Activated CD4-positive, alpha-beta T cell treated with anti-CD3 and anti-CD28 coated beads, Interleukin-2, amount 10 ng/mL, durations not matched to agents 7 days and 5 days (primary cell): ENCODE measurements around the gene TBC1D23. TPM values are rescaled to one million over a fixed set of nuclear protein-coding genes. Genes with fewer than 3 reads are reported as not detected.

Source experiments
- CTCF ChIA-PET: fragments of 350-600 bp; sonication (Branson Sonifier 250); formaldehyde crosslinking; loops from one replicate; lab custom pipeline; 2021; ENCODE audit warnings: antibody characterized with exemption; lab: Charles Lee
- POLR2A ChIA-PET: fragments of 350-600 bp; sonication (Branson Sonifier 250); formaldehyde crosslinking; loops from one replicate; lab custom pipeline; 2021; ENCODE audit warnings: antibody characterized with exemption; lab: Charles Lee
- DNase-seq: peaks from one replicate; pipeline ENCODE4 v3.0.0-alpha.2; 2020
- H3K27ac Mint-ChIP-seq: one replicate; pipeline ENCODE4 v1.8.0; 2021; ENCODE audit warnings: mild to moderate bottlenecking, moderate library complexity, mixed read lengths
- H3K27me3 Mint-ChIP-seq: one replicate; pipeline ENCODE4 v1.8.0; 2021; ENCODE audit warnings: mixed read lengths
- H3K36me3 Mint-ChIP-seq: one replicate; pipeline ENCODE4 v1.8.0; 2021; ENCODE audit warnings: low read depth, mixed read lengths
- H3K4me1 Mint-ChIP-seq: one replicate; pipeline ENCODE4 v1.8.0; 2021; ENCODE audit warnings: mixed read lengths
- H3K4me3 Mint-ChIP-seq: one replicate; pipeline ENCODE4 v1.8.0; 2021; ENCODE audit warnings: mild to moderate bottlenecking, moderate library complexity, mixed read lengths
- H3K9me3 Mint-ChIP-seq: one replicate; pipeline ENCODE4 v1.8.0; 2021; ENCODE audit warnings: mixed read lengths
- total RNA-seq, 2 experiments: library from RNA; stranded (reverse); gene quantifications; one replicate each; pipeline ENCODE4 v1.2.3, GENCODE V29; 2021

TBC1D23 gene
- total RNA-seq, 2 experiments from 2014 or later: 28.2 to 28.6 TPM

DNA sequence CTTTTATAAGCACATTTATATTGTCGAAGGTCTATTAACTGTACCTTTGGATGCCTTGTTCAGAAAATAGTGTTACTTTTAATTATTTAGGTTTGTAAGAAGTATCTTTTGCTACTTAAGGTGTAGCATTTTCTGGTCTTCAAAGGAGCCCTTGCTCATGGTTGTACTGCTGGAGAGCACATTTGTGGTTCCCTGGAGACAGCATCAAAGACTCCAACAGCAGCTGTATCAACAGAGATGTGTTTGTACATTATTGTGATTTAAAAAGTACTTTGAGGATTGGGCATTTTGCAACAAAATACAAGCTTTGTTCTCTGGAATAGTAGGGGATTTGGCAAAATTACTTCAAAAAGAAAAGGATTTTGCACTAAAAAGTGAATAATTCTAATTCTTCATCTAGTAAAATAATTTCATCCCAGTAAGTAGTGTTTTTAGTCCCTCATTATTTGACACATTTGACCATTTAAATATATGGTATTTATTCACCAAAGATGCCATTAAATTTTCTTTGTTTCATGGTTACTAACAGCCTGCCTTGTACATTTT is 16.5 kb downstream of the TBC1D23 start:
- Mint-ChIP-seq H3K36me3 (peaks cover 3% of the 10 kb centered on the region), H3K27me3 (no peaks in the 10 kb centered on the region), H3K4me3 (no peak overlapping the region), H3K27ac (no peak overlapping the region), H3K4me1 (no peaks in the 10 kb centered on the region), H3K9me3 (no peaks in the 10 kb centered on the region)
- POLR2A ChIA-PET: no interaction called here
- CTCF ChIA-PET: no interaction called here
- DNase-seq: no peak

DNA sequence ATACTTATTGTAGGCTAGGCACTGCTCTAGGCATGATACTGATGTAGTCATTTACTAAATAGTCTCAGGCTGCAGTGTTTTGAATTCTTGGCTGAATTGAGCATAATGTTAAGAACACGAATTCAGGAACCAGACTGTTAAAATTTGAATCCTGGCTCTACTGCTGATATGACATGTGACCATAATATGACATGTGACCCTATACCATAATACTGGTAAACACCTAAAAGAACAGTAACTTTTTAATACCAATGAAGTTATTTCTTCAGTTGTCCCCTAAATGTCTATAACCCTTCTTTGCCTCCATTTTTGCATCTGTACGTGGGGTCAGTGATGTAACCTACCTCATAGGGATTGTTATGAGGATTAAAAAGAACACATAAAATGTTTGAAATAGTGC is 18.1 kb downstream of the TBC1D23 start:
- Mint-ChIP-seq H3K27me3 (no peaks in the 10 kb centered on the region), H3K9me3 (no peaks in the 10 kb centered on the region), H3K27ac (no peak overlapping the region), H3K36me3 (peaks cover 8% of the 10 kb centered on the region), H3K4me1 (no peaks in the 10 kb centered on the region), H3K4me3 (no peak overlapping the region)
- no peak for DNase-seq
- POLR2A ChIA-PET: no interaction called here
- CTCF ChIA-PET: interaction anchor here (0.6 kb wide), 1 partner anchor 1283 kb away, joined by 3 read pairs; no protein-coding TSS in a partner anchor

DNA sequence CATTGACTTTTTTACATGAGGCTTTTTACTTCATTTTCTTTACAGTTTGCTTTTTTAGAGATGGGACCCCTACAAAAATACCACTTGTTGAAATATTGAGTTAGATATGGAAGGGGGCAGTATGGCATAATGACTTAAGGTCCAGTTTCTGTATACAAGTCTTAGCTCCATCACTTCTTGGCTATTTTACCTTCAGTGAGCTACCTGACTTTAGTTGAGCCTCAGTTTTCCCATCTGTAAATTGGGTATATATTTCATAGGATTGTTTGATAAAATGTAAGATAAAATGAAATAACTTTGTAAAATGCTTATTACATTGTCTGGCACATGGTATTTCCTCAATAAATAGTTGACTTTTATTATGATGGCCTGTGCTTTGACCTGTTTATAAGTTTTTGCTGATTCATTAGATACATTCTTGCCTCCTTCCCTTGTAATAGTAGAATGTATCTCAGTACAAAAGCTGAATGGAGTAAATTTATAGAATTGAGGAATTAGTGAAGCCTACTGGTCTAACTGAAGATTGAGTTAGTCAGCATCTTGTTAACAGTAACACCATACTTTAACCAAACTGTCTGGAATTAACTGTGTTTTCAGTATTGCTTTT is 27.6 kb downstream of the TBC1D23 start:
- peaks cover 4% of the 10 kb centered on the region for H3K4me1 Mint-ChIP-seq

DNA sequence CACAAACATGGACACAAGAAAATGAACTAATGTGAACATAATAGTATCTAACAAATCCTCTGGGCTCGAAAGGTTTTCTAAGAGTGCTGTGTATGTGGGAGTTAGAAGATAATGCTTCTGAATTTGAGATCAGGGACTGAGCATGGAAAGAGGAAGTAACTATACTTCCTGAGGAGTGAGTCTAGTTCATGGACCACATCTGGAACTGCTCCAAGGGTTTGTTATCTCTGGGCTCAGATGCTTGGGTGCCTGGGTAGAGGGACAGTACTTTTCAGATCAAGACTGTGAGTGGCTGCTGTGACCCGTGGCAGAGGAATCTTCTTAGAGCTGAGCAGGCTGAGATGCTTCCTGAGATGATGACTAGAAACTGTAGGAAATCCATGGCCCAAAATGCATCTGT is 28.5 kb downstream of the TBC1D23 start:
- H3K27ac Mint-ChIP-seq: peak overlapping the region; percentile 51
- no peak for DNase-seq
- H3K4me1 Mint-ChIP-seq: peaks cover 4% of the 10 kb centered on the region
- no peak overlapping the region for H3K4me3 Mint-ChIP-seq
- H3K36me3 Mint-ChIP-seq: peaks cover 20% of the 10 kb centered on the region
- no peaks in the 10 kb centered on the region for H3K9me3 Mint-ChIP-seq
- ChIA-PET CTCF (no interaction called here), POLR2A (no interaction called here)
- H3K27me3 Mint-ChIP-seq: no peaks in the 10 kb centered on the region

More for the DNA sequence above, 27.6 kb downstream of the TBC1D23 start:
- POLR2A ChIA-PET: no interaction called here
- no peaks in the 10 kb centered on the region for H3K27me3 Mint-ChIP-seq
- H3K27ac Mint-ChIP-seq: no peak overlapping the region
- H3K9me3 Mint-ChIP-seq: no peaks in the 10 kb centered on the region
- H3K4me3 Mint-ChIP-seq: no peak overlapping the region
- H3K36me3 Mint-ChIP-seq: peaks cover 23% of the 10 kb centered on the region
- CTCF ChIA-PET: no interaction called here
- no peak for DNase-seq

GRCh38 chr3:100295089-100295488 is 34.3 kb downstream of the TBC1D23 start:
- no peak overlapping the region for H3K27ac Mint-ChIP-seq
- no peaks in the 10 kb centered on the region for H3K9me3 Mint-ChIP-seq
- H3K4me3 Mint-ChIP-seq: no peak overlapping the region
- POLR2A ChIA-PET: no interaction called here
- H3K4me1 Mint-ChIP-seq: peaks cover 4% of the 10 kb centered on the region
- H3K36me3 Mint-ChIP-seq: peaks cover 23% of the 10 kb centered on the region
- no peaks in the 10 kb centered on the region for H3K27me3 Mint-ChIP-seq
- CTCF ChIA-PET: no interaction called here
- DNase-seq: no peak

DNA sequence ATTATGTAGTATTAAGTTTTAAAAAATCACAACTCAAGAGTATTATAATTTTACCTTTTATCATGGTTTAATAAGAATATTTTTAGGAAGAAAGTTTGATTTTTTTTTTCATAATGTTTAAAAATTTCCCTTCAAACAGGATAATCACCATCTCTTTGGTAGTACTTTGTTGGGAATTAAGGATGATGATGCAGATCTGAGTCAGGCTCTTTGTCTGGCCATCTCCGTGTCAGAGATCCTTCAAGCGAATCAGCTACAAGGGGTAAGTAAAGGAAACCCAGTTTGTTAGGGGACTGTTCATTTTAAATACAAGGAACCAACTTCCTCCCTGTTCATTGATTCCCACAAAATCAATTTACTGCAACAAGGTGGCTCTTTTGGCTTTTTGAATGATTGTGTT is 37.0 kb downstream of the TBC1D23 start:
- H3K4me1 Mint-ChIP-seq: no peaks in the 10 kb centered on the region
- H3K4me3 Mint-ChIP-seq: no peak overlapping the region
- POLR2A ChIA-PET: no interaction called here
- H3K27ac Mint-ChIP-seq: no peak overlapping the region
- no peak for DNase-seq
- peaks cover 27% of the 10 kb centered on the region for H3K36me3 Mint-ChIP-seq
- CTCF ChIA-PET: interaction anchor here (0.6 kb wide), 1 partner anchor 1121 kb away, joined by 5 read pairs; no protein-coding TSS in a partner anchor
- H3K9me3 Mint-ChIP-seq: no peaks in the 10 kb centered on the region
- H3K27me3 Mint-ChIP-seq: no peaks in the 10 kb centered on the region

DNA sequence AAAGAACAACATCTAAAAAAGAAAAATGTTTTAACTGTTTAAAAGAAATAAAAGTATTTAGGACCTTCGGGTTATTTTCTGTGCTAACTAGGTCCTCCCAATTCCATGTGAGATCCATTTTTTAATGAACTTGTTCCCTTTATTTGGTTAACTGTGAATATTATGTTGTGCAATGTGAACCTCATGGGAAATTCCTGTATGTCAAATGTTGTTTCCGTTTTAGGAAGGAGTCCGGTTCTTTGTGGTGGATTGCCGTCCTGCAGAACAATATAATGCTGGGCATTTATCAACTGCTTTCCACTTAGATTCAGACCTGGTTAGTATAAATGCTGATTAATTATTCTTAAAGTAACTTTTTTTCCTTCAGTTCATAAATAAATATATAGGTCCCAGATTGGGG is 38.2 kb downstream of the TBC1D23 start:
- H3K4me1 Mint-ChIP-seq: no peaks in the 10 kb centered on the region
- ChIA-PET POLR2A (no interaction called here), CTCF (no interaction called here)
- no peaks in the 10 kb centered on the region for H3K27me3 Mint-ChIP-seq
- no peaks in the 10 kb centered on the region for H3K9me3 Mint-ChIP-seq
- no peak for DNase-seq
- H3K36me3 Mint-ChIP-seq: peaks cover 28% of the 10 kb centered on the region
- H3K4me3 Mint-ChIP-seq: no peak overlapping the region
- no peak overlapping the region for H3K27ac Mint-ChIP-seq

DNA sequence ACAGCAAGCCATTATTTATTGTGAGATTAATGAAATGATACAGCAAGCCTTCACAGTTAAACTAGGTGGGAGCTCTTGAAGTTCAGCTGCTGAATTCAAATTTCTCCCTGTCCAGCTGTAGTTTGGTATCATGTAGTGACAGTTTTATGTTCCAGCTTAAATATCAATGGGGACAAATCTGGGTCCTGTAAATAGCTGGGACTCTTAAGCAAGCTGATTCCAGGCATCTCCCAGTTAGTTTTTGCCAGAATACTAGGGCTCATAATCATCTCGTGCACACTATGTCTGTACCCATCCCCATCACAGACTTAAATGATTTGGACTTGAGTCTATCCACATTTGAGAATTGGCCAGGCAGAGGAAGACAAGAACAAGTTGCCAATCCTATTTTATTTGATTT is 45.9 kb downstream of the TBC1D23 start:
- Mint-ChIP-seq H3K4me3 (no peak overlapping the region), H3K27me3 (no peaks in the 10 kb centered on the region), H3K9me3 (no peaks in the 10 kb centered on the region), H3K36me3 (peaks cover 20% of the 10 kb centered on the region), H3K4me1 (peaks cover 2% of the 10 kb centered on the region), H3K27ac (no peak overlapping the region)
- ChIA-PET POLR2A (interaction anchor here (0.5 kb wide), 1 partner anchor 300 kb away, joined by 3 read pairs; no protein-coding TSS in a partner anchor), CTCF (no interaction called here)
- no peak for DNase-seq

DNA sequence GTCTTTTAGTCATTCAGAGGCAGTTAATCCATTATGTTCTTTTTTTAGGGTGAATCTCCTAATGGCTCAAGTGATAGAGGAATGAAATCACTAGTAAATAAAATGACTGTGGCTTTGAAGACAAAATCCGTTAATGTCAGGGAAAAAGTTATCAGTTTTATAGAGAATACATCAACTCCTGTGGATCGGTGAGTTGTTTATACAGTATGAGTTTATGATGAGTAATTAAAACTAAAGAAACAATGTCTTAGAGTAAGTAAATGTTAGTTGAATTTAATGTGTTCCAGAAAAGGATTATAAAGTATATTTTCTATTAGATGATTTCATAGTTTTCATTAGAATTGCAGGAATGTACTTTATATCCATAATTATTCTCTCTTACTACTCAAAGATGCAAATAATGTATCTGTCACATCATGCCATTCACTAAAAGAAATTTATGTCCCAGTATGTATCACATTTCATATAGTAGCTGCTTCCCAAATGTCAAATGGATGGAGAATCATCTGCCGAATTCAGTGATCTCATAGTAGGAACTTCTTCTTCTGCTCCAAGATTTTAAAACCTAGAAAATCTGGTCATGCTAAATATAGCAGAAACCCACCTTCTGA is 49.7 kb downstream of the TBC1D23 start:
- Mint-ChIP-seq H3K27me3 (no peaks in the 10 kb centered on the region), H3K4me1 (peaks cover 2% of the 10 kb centered on the region), H3K27ac (no peak overlapping the region), H3K4me3 (no peak overlapping the region), H3K9me3 (no peaks in the 10 kb centered on the region), H3K36me3 (peaks cover 17% of the 10 kb centered on the region)
- CTCF ChIA-PET: no interaction called here
- no peak for DNase-seq
- POLR2A ChIA-PET: no interaction called here

DNA sequence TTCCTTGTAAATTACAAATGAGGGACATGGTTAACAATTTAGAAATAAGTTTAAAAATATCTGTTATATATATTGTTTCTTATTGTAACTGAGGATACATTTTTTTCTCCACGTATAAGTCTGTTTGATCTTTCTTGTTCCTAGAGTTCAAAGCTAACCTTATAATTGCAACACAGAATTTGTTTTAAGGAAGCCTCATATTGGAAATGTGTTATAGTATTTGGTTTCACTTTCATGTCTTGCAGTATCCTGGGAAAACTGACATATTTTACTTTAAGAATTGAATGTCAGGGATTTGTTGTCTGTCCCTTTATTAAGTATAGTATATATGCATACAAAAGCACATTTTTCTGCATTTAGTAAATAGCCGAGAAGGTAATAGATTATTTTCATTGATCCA is 50.2 kb downstream of the TBC1D23 start:
- Mint-ChIP-seq H3K4me1 (peaks cover 2% of the 10 kb centered on the region), H3K27ac (no peak overlapping the region), H3K4me3 (no peak overlapping the region), H3K9me3 (no peaks in the 10 kb centered on the region), H3K36me3 (peaks cover 17% of the 10 kb centered on the region), H3K27me3 (no peaks in the 10 kb centered on the region)
- ChIA-PET CTCF (no interaction called here), POLR2A (no interaction called here)
- no peak for DNase-seq

- Mint-ChIP-seq H3K4me3 (no peak overlapping the region), H3K27me3 (no peaks in the 10 kb centered on the region), H3K27ac (peak overlapping the region; percentile 58), H3K9me3 (no peaks in the 10 kb centered on the region), H3K4me1 (peaks cover 17% of the 10 kb centered on the region), H3K36me3 (peaks cover 13% of the 10 kb centered on the region)
- DNase-seq: peak; percentile 65
- ChIA-PET CTCF (interaction anchor here (0.6 to 1.1 kb wide), 3 partner anchors 56 to 494 kb away, joined by 3 read pairs; partner anchors contain the start of gene TBC1D23), POLR2A (interaction anchor here (0.6 kb wide), 1 partner anchor 486 kb away, joined by 4 read pairs; no protein-coding TSS in a partner anchor)
Measured at GRCh38 chr3:100316641-100317069, 55.9 kb downstream of the TBC1D23 start.

DNA sequence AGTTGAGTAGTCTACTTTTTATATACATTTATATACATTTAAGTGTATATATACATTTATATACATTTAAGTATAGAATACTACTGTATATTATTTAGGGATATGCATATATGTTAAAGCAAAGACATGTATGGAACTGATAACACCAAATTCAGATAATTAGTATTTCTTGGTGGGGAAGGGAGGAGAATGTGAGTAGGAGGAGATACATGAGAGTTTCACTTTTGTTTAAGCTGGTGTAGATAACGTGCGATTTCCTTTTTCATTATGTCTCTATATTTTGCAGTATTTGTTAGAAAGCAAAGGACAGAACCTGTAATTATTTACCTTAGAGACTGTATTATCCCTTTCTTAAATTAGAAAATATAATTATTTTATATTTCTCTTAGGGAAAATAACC is 57.1 kb downstream of the TBC1D23 start:
- Mint-ChIP-seq H3K27me3 (no peaks in the 10 kb centered on the region), H3K9me3 (no peaks in the 10 kb centered on the region), H3K4me1 (peaks cover 17% of the 10 kb centered on the region), H3K36me3 (peaks cover 13% of the 10 kb centered on the region), H3K4me3 (no peak overlapping the region), H3K27ac (peak overlapping the region; percentile 83)
- ChIA-PET CTCF (no interaction called here), POLR2A (no interaction called here)
- no peak for DNase-seq

DNA sequence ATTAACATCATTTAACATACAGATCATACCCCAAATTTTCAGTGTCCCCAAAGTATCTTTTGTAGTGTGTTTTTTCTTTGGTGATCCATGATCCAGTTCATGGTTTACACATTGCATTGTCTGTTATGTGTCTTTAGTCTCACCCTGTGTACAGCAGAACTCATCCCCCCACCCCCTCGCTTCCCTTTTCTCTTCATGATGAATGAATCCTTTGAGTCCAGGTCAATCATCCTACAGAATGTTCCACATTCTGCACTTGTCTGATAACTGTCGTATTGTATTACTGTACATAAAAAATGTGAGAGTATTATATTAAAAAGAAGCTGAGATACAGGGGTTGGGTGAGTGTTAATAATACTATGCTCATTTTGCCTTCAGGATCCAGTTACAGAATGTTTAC is 59.2 kb downstream of the TBC1D23 start:
- Mint-ChIP-seq H3K27me3 (no peaks in the 10 kb centered on the region), H3K27ac (no peak overlapping the region), H3K36me3 (peaks cover 12% of the 10 kb centered on the region), H3K4me3 (no peak overlapping the region), H3K4me1 (peaks cover 17% of the 10 kb centered on the region), H3K9me3 (no peaks in the 10 kb centered on the region)
- CTCF ChIA-PET: no interaction called here
- POLR2A ChIA-PET: no interaction called here
- no peak for DNase-seq
